Measurements from ENCODE around the gene HDC.

DNA sequence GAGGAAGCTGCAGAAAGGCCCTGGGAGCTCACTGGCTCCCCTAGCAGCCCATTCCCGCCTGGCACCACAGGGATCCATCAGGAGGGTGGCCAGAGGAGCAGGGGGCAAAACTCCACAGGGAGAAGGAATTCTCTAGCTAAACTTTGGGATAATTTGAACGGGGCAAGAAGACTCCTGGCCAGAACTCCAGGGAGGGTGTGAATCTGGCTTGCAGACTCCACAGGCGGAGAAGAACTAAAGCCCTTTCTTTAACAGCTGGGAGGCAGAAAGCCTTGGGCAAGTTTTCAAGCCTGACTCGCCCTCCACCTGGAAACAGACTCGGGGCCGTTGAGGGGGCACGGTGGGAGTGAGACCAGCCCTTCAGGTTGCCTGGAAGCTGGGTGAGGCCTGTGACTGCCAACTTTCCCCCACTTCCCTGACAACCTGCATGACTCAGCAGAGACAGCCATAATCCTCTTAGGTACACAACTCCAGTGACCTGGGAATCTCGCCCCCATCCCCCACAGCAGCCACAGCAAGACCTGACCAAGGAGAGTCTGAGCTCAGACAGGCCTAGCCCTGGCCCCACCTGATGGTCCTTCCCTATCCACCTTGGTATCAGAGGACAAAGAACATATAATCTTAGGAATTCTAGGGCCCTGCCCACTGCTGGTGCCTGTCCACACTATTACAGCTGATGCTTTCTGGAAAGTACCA is 54.9 kb downstream of the HDC start:
- TF ChIP-seq CTCF (IDR thresholded peaks at IDR 0.05 in 8 of 11, conservative IDR thresholded peaks at IDR 0.05 in 3 of 11), result no peak
- TF ChIP-seq POLR2AphosphoS5 (IDR thresholded peaks at IDR 0.05), result no peak
- no peak for TF ChIP-seq POLR2A (IDR thresholded peaks at IDR 0.05)
